NCI-H82 (cell line): ENCODE measurements around the gene ASTN2.

Experiments
- DNase-seq: peaks from one replicate; lab custom pipeline; 2025; lab: John Stamatoyannopoulos, UW

ASTN2 gene

DNA sequence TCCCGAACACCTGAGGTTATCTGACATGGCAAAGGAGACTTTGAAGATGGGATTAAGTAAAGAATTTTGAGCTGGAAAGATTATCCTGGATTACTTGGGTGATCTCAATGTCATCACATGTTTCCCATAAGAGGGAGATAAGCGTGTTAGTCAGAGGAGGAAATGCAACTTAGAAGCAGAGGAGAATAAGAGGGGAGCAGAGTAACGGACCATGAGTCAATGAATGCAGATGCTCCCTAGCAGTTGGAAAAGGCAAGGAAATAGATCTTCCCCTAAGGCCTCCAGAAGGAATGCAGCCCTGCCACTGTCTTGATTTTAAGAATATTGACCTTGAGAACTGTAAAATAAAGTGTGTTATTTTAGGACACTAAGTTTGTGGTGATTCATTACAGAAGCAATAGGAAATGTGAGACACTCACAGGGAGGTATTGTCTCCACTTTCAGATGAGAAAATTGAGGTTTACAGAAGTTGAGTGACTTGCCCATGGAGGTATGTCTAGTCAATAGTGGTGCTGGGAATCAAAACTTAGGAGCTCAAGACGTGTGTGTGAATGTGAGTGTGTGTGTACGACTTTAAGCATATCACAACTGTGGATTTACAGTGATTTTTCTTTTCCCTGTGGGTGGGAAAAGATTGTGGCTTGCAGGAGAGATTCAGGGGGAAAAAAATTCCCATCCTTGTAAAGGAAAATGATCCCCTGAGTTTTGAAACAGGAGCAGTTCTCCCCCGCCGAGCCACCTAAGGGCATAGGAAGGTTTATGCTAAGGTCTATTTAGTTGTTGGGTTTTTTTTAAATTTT is 602.4 kb downstream of the ASTN2 start:
- DNase-seq = peak; percentile 96

GRCh38 chr9:116809656-116810055 is 605.2 kb downstream of the ASTN2 start:
- DNase-seq = peak; percentile 14

DNA sequence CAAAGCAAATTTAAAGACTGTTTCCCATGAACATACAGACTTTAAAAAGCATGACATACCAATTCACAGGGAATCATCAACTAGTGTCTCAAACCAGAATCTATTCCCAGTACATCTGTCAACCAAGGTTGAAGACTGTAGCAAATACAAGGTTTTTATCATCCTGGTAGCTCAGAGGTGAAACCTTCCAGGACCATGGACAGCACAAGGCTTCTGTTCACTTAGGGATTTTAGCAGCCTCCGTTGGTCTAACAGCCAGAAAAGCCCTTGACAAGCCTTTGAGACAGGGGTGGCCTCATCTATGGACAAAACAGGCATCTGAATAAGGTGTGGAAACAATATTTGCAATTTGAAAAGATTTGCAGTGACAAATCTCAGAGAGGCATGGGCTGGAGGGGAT is 608.8 kb downstream of the ASTN2 start:
- no peak for DNase-seq

DNA sequence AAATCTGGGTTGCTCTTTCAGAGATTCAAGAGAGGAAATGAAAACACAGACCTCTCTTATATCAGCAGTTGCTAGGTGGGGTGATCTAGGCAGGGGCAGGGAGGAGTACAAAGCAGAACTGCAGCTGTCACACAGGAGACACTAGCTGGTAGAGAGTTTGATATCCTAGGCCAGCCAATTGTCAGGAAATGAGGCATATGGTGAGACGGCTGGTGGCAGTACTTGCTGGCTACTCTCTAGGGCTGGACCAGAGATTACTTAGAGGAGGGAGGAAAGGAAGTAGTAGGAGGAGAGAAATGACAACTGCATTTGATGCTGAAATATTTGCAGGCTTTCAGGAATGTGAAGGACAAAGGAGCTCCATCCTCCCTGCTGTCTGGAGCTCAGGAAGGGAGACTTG is 614.0 kb downstream of the ASTN2 start:
- DNase-seq = peak; percentile 92

DNA sequence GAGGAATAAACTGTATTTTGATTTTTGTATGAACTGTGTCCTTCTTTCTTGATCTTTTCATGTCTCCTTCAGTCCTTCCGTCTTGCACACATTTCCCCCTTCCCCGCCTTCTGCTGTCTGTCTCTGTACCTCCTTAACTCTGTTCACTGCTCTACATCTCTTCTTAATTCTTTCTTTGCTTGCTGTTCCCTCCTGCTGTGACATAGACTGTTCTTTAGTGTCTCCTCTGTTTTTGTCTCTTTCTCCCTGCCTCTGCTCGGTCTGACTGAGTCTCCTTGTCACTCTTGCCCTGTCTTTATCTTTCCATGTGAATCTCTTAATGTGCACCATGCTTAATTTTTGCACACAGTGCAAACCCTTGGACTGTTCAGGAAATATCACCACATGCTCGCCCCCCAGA is 614.8 kb downstream of the ASTN2 start:
- DNase-seq = no peak

- peak; percentile 18 for DNase-seq
Observed at GRCh38 chr9:116798521-116798920, 616.3 kb downstream of the ASTN2 start.

DNA sequence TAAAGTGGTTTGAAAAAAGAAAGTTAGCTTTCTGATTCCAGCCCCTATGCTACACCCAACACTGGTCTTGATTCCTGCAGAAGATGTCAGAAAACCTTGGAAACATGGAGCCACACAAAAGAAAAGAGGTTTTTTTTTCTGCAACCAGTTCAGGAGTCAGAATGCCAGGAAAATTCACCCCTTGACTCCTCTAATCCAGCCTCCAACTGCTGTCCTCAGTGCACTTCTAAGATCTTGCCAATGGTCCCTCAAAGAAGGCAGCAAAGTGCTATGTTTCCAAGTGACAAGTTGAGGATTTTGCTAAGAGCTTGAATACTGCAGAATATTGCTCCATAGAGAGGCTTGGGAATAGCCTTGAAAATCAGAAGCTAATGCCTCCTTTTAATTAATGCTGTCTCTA is 617.6 kb downstream of the ASTN2 start:
- no peak for DNase-seq

DNA sequence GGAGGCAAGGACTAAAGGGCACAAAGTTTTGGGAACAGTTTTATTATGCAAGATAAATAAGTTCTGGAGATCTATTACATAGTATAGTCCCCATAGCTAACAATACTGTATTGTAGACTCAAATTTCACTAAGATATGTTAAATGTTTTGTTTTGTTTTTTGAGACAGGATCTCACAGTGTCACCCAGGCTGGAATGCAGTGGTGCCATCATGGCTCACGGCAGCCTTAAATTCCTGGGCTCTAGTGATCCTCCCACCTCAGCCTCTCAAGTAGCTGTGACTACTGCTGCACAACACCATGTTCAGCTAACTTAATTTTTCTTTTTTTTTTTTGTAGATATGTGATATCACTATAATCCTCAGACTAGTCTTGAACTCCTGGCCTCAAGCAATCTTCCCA is 618.2 kb downstream of the ASTN2 start:
- DNase-seq = no peak

- peak; percentile 77 for DNase-seq
Observed at GRCh38 chr9:116795821-116796220, 619.0 kb downstream of the ASTN2 start.

DNA sequence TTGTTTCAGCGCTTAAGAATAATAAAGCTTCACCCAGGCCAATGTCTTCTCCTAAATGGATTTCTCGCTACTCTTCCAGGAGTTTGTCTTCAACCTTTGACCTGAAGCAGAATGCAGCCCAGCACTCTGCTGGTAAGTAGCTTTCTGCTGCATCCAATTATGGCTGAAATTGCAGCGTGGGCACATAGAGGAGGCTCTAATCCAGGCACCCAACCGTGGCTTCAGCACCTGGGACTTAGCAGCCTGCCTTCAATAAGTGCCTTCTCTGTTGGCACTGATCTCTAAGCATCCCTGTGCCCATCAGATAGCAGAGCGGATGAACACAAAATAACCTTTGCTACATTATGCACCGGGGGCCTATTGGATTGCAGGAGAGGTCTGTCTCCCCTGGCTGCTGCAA is 622.6 kb downstream of the ASTN2 start:
- DNase-seq = peak; percentile 98

DNA sequence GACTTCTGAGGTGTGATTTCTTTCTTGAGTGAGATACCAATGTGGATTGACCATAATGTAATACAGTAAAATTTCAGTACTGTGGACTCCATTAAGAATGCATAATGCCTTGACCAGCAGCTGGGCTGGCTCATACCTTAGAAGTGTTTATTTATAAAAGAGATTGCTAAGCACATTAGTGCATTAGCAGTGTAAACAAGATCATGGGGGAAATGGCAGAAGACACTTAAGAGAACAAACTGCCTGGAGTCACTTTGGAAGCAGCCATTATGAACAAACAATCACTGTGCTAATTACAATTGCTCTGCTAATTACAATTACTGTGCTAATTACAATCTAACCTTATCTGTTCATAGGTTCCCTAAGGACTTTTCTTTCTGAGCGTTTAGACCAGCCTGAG is 623.5 kb downstream of the ASTN2 start:
- DNase-seq = peak; percentile 97

DNA sequence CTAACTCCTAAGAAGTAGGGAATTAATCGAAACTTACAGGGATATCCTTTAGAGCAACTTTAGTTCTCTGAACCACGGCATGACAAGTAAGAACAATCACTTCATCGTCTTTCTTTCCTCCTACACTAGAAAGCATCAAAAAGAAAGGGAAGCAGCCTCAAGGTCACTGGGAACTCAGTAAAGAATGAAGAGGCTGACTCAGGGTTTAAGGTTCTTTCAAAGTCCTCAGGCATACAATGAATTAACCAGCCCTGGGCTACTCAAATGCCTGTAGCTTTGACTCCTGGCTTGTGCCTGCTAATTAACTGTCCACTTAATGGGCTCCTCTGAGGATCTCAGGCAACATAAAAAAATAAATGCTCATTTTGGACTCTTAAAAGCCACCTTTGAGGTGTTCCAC is 625.8 kb downstream of the ASTN2 start:
- DNase-seq = peak; percentile 7

DNA sequence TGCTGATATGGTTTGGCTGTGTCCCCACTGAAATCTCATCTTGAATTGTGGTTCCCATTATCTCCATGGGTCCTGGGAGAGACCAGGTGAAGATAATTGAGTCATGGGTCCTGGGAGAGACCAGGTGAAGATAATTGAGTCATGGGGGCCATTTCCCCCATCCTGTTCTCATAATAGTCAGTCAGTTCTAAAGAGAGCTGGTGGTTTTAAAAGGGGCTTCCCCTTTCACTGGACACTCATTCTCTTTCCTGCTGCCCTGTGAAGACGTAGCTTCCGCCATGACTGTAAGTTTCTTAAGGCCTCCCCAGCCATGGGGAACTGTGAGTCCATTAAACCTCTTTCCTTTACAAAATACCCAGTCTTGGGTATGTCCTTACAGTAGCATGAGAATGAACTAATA is 628.1 kb downstream of the ASTN2 start:
- no peak for DNase-seq

- DNase-seq = no peak
Observed at GRCh38 chr9:116777116-116777515, 637.7 kb downstream of the ASTN2 start.

GRCh38 chr9:116774421-116775180 is 640.3 kb downstream of the ASTN2 start:
- peak; percentile 97 for DNase-seq

GRCh38 chr9:116767219-116767618 is 647.6 kb downstream of the ASTN2 start:
- peak; percentile 83 for DNase-seq

DNA sequence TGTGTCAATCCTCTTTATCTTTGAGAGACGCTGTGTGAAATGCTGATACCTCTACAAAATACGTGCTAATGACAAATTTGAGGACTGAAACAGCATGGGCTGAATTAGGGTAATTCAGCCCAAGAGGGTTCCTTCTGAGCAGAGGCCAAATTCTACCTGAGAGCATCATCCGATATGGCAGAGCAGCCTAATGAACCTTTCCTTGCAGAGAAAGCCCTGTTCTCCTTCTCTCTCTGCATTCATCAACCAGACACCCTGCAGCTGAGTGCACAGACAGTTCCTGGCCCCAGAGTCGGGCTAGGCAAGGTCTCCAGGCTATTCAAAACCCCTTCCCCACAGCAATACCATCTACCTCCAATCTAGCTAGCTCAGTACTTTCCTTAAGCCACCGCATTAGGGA is 649.8 kb downstream of the ASTN2 start:
- no peak for DNase-seq

GRCh38 chr9:116763770-116764169 is 651.1 kb downstream of the ASTN2 start:
- no peak for DNase-seq

DNA sequence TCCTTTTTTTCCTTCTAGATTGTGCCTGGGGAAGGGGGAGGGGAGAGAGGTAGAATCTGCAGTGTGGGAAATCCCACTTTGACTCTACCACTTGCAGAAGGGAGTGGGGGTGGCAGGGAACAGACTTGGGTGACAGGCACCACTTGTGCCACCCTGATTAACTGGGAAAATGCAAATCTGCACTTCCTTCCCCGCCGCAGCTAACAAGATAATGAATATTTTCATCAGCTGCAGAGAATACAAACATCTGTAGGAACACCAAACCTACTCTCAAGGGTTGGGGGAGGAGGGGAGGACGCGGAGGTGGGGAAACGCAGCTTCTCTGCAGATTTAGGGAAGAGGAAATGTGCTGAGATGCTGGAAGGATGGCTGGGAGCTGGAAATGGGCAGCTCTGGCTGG is 654.2 kb downstream of the ASTN2 start:
- DNase-seq = no peak

GRCh38 chr9:116757030-116757429 is 657.8 kb downstream of the ASTN2 start:
- peak; percentile 64 for DNase-seq

- DNase-seq = no peak
Observed at GRCh38 chr9:116753389-116753788, 661.5 kb downstream of the ASTN2 start.

GRCh38 chr9:116750510-116750909 is 664.3 kb downstream of the ASTN2 start:
- no peak for DNase-seq

DNA sequence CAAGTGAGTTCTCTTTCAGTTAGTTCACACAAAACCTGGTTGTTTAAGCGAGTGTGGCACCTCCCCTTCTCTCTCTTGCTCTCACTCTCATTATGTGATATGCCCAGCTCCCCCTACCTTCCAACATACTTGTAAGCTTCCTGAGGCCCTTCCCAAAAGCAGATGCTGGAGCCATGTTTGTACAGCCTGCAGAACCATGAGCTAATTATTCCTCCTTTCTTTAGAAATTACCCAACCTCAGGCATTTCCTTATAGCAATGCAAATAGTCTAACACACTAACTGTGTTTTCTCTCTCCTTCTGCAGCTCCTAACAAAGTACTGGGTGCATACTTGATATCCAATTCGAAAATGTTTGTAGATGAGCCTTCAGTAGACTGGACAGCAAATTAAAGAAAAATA is 665.1 kb downstream of the ASTN2 start:
- DNase-seq = no peak

DNA sequence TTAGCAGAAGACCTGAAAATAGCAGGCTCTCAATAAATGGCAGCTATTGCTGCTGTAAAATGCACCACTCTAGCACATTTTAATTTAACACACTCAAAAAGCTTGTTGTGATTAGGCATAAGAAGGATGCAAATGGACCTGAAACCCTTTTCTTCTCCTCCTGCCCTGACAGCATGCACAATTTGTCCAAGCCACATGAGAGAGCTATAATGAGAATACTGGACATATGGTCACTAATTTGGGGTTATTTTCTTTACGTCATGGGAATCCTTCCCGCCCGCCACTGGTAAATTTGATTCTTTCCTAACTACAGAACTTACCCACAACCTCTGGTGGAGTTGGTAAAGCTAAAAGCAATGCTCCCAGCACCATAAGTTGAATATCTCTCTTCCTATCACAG is 665.7 kb downstream of the ASTN2 start:
- DNase-seq = no peak
